Suprapubic skin (tissue), 4 donors: ENCODE data around the gene CCDC127. TPM values are rescaled to one million over a fixed set of nuclear protein-coding genes. Genes with fewer than 3 reads are reported as not detected.
"Not testable (repeated sequence)": the region's sequence is repeated elsewhere in the genome, so short reads cannot be mapped to it uniquely, and the experiment has no call there.

Experiments used
- DNase-seq, 2 donors: peaks; one replicate each; pipeline ENCODE4 v3.0.0-alpha.2; 2019; ENCODE audit warnings: low spot score in 2 of 2
- H3K27ac ChIP-seq: fragments of 200-600 bp; sonication (generic); one replicate; pipeline ENCODE4 v1.5.1; 2019
- H3K27me3 ChIP-seq: fragments of 200-600 bp; sonication (generic); one replicate; pipeline ENCODE4 v1.5.1; 2019
- H3K36me3 ChIP-seq: fragments of 200-600 bp; sonication (generic); one replicate; pipeline ENCODE4 v1.5.1; 2019
- H3K4me1 ChIP-seq: fragments of 200-600 bp; sonication (generic); one replicate; pipeline ENCODE4 v1.5.1; 2019
- H3K4me3 ChIP-seq: fragments of 200-600 bp; sonication (generic); one replicate; pipeline ENCODE4 v1.5.1; 2019; ENCODE audit warnings: mild to moderate bottlenecking
- H3K9me3 ChIP-seq: fragments of 200-600 bp; sonication (generic); one replicate; pipeline ENCODE4 v1.5.1; 2019
- CTCF ChIP-seq, 2 donors: fragments of 200-600 bp in 1 of 2; fragments of 450-650 bp in 1 of 2; sonication (generic) in 1 of 2; IDR thresholded peaks; one replicate each; pipeline ENCODE4 v1.5.1; 2016 to 2019; ENCODE audit warnings: antibody characterized with exemption in 2 of 2, mild to moderate bottlenecking in 1 of 2, moderate library complexity in 1 of 2
- EP300 ChIP-seq: sonication (generic); formaldehyde crosslinking; IDR thresholded peaks from one replicate; pipeline ENCODE4 v1.6.1; 2017; ENCODE audit warnings: antibody characterized with exemption
- POLR2A ChIP-seq, 2 donors: fragments of 450-650 bp; IDR thresholded peaks; one replicate each; pipeline ENCODE4 v1.6.1; 2017; ENCODE audit warnings: antibody characterized with exemption in 2 of 2, mild to moderate bottlenecking in 2 of 2, moderate library complexity in 2 of 2
- POLR2AphosphoS5 ChIP-seq, 3 donors: sonication (generic); formaldehyde crosslinking; IDR thresholded peaks; one replicate each; pipeline ENCODE4 v1.6.1; 2017; ENCODE audit warnings: antibody characterized with exemption in 3 of 3
- WGBS: methylation state at CpG from one replicate; pipeline ENCODE4 v1.1.5; 2018; 5-methylcytosine and 5-hydroxymethylcytosine counted together
- total RNA-seq, 4 donors: library from RNA; depleted of rRNA; stranded (reverse); fragments of >200 nt; gene quantifications; one replicate each; pipeline ENCODE4 v1.1.0, GENCODE V29; 2016

The CCDC127 gene
- total RNA-seq, 4 donors from 2014 or later, result 3.1 to 11.7 (median 5.1) TPM

- H3K27ac ChIP-seq, result no peak overlapping the region
- TF ChIP-seq CTCF (IDR thresholded peaks at IDR 0.05), result no peak
- no peak for TF ChIP-seq POLR2A (IDR thresholded peaks at IDR 0.05)
- no peak for TF ChIP-seq EP300
- no peak for TF ChIP-seq POLR2AphosphoS5 (IDR thresholded peaks at IDR 0.05)
- H3K4me3 ChIP-seq, result no peak overlapping the region
- H3K27me3 ChIP-seq, result peaks cover 1% of the 10 kb centered on the region
- H3K9me3 ChIP-seq, result no peaks in the 10 kb centered on the region
- DNase-seq, result peak in 1 of 2 donors; percentile 70
- no peaks in the 10 kb centered on the region for H3K36me3 ChIP-seq
- 90% methylated on average over 18 of the region's 27 CpGs for WGBS
- H3K4me1 ChIP-seq, result no peaks in the 10 kb centered on the region
Observed at GRCh38 chr5:166441-167372, 51.2 kb downstream of the CCDC127 start.

GRCh38 chr5:164783-165182 is 53.2 kb downstream of the CCDC127 start:
- 94% methylated on average over 16 of the region's 25 CpGs for WGBS
- not testable (repeated sequence) for H3K4me3 ChIP-seq, H3K27me3 ChIP-seq, H3K27ac ChIP-seq, H3K4me1 ChIP-seq, H3K9me3 ChIP-seq, DNase-seq, H3K36me3 ChIP-seq

DNA sequence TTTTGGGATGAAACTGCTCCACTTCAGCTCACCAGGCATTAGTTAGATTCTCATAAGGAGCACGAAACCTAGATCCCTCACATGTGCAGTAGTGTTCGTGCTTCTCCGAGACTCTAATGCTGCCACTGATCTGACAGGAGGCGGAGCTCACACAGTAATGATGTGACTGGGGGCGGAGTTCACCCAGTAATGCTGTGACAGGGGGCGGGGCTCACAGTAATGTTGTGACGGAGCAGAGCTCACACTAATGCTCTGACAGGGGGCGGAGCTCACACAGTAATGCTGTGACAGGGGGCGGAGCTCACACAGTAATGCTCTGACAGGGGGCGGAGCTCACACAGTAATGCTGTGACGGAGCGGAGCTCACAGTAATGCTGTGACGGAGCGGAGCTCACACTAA is 53.7 kb downstream of the CCDC127 start:
- no peak for TF ChIP-seq POLR2A (IDR thresholded peaks at IDR 0.05)
- no peak for TF ChIP-seq CTCF (IDR thresholded peaks at IDR 0.05)
- no peak for TF ChIP-seq EP300
- no peak for TF ChIP-seq POLR2AphosphoS5 (IDR thresholded peaks at IDR 0.05)
- Histone ChIP-seq H3K4me3 (no peak overlapping the region), H3K9me3 (no peaks in the 10 kb centered on the region), H3K36me3 (no peaks in the 10 kb centered on the region), H3K27me3 (peaks cover 3% of the 10 kb centered on the region), H3K4me1 (no peaks in the 10 kb centered on the region), H3K27ac (no peak overlapping the region)
- 79% methylated on average over 12 of the region's 14 CpGs for WGBS
- no peak for DNase-seq

DNA sequence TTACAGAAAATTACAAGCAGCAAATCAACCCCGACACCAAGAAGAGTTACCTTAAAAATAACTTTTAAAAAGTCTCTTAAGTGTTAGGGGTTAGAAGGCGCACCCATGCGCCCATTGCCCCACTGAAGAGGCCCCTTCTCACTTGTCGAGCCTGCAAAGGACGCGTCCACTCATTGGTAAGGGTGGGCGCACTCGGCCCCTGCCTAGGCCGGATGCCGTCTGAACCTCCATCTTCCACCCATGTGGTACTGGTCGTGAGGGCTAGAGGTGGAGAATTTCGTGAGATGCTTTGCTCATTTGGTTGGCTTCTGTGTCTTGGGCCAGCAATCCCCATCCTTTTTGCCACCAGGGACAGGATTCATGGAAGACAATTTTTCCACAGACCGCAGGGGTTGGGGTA is 54.1 kb downstream of the CCDC127 start:
- Histone ChIP-seq H3K4me3 (no peak overlapping the region), H3K27ac (no peak overlapping the region), H3K9me3 (no peaks in the 10 kb centered on the region), H3K4me1 (no peaks in the 10 kb centered on the region), H3K36me3 (no peaks in the 10 kb centered on the region), H3K27me3 (peaks cover 3% of the 10 kb centered on the region)
- WGBS, result 84% methylated on average over 13 of the region's 13 CpGs
- peak in 1 of 2 donors; percentile 35 for DNase-seq
- no peak for TF ChIP-seq POLR2AphosphoS5 (IDR thresholded peaks at IDR 0.05)
- TF ChIP-seq CTCF (IDR thresholded peaks at IDR 0.05), result no peak

GRCh38 chr5:163338-163620 is 54.7 kb downstream of the CCDC127 start:
- TF ChIP-seq CTCF (IDR thresholded peaks at IDR 0.05), result no peak
- TF ChIP-seq EP300, result no peak
- no peak for TF ChIP-seq POLR2A (IDR thresholded peaks at IDR 0.05)
- no peak for TF ChIP-seq POLR2AphosphoS5 (IDR thresholded peaks at IDR 0.05)
- Histone ChIP-seq H3K27me3 (peaks cover 3% of the 10 kb centered on the region), H3K27ac (no peak overlapping the region), H3K36me3 (no peaks in the 10 kb centered on the region), H3K4me3 (no peak overlapping the region), H3K4me1 (no peaks in the 10 kb centered on the region), H3K9me3 (no peaks in the 10 kb centered on the region)
- WGBS, result 88% methylated on average over 7 of the region's 7 CpGs
- peak; percentile 46 to 53 for DNase-seq
